GM21360 (cell line): ENCODE results near the gene OMA1.

Source experiments
- ATAC-seq: cut with Tn5 transposase; IDR thresholded peaks from one replicate; pipeline ENCODE4 v1.9.1; 2021; ENCODE audit warnings: mild to moderate bottlenecking, moderate library complexity; ENCODE audit not compliant: unreplicated experiment

OMA1 gene

GRCh38 chr1:58465176-58465575 is 81.3 kb downstream of the OMA1 start:
- ATAC-seq: no peak

GRCh38 chr1:58460469-58460868 is 86.1 kb downstream of the OMA1 start:
- ATAC-seq: no peak

- no peak for ATAC-seq
These were observed 86.6 kb downstream of the OMA1 start for GRCh38 chr1:58459911-58460310.

- no peak for ATAC-seq
These were observed 89.4 kb downstream of the OMA1 start for GRCh38 chr1:58457023-58457635.

- ATAC-seq: no peak
These were observed 90.1 kb downstream of the OMA1 start for GRCh38 chr1:58456470-58456869.

GRCh38 chr1:58454807-58455206 is 91.7 kb downstream of the OMA1 start:
- ATAC-seq: no peak

- ATAC-seq: no peak
These were observed 92.1 kb downstream of the OMA1 start for GRCh38 chr1:58454385-58454784.

GRCh38 chr1:58451560-58452191 is 94.8 kb downstream of the OMA1 start:
- ATAC-seq: no peak

GRCh38 chr1:58447886-58448285 is 98.6 kb downstream of the OMA1 start:
- ATAC-seq: no peak

- no peak for ATAC-seq
These were observed 99.5 kb downstream of the OMA1 start for GRCh38 chr1:58447042-58447441.

GRCh38 chr1:58446368-58446767 is 100.2 kb downstream of the OMA1 start:
- no peak for ATAC-seq

- no peak for ATAC-seq
These were observed 102.3 kb downstream of the OMA1 start for GRCh38 chr1:58443986-58444868.

- no peak for ATAC-seq
These were observed 104.4 kb downstream of the OMA1 start for GRCh38 chr1:58442114-58442513.

GRCh38 chr1:58441699-58442098 is 104.8 kb downstream of the OMA1 start:
- ATAC-seq: no peak

- no peak for ATAC-seq
These were observed 105.8 kb downstream of the OMA1 start for GRCh38 chr1:58440696-58441095.

- ATAC-seq: no peak
These were observed 106.6 kb downstream of the OMA1 start for GRCh38 chr1:58439946-58440345.

- ATAC-seq: no peak
These were observed 108.1 kb downstream of the OMA1 start for GRCh38 chr1:58438468-58438867.

GRCh38 chr1:58437623-58438022 is 108.9 kb downstream of the OMA1 start:
- no peak for ATAC-seq

GRCh38 chr1:58436615-58437297 is 109.8 kb downstream of the OMA1 start:
- no peak for ATAC-seq

GRCh38 chr1:58435376-58435775 is 111.2 kb downstream of the OMA1 start:
- ATAC-seq: no peak

- no peak for ATAC-seq
These were observed 111.9 kb downstream of the OMA1 start for GRCh38 chr1:58434607-58435006.
